Fibroblast of pulmonary artery (primary cell): Measurements from ENCODE around the gene PSME2.

ENCODE experiments used
- DNase-seq: peaks from one replicate; pipeline ENCODE4 v3.0.0-alpha.2; 2010; ENCODE audit warnings: low read depth
- H3K4me3 ChIP-seq: replicated peaks from 2 replicates; pipeline ENCODE4 v1.5.1; 2011; ENCODE audit warnings: low read depth, mild to moderate bottlenecking, control low read depth, low read length, moderate library complexity
- TF ChIP-seq, protein P1 (sequence below): IDR thresholded peaks from 2 replicates; pipeline ENCODE4 v1.5.1; 2011; ENCODE audit warnings: mild to moderate bottlenecking, control low read depth, low read length, inconsistent platforms; ENCODE audit errors: missing control alignments

The PSME2 gene

DNA sequence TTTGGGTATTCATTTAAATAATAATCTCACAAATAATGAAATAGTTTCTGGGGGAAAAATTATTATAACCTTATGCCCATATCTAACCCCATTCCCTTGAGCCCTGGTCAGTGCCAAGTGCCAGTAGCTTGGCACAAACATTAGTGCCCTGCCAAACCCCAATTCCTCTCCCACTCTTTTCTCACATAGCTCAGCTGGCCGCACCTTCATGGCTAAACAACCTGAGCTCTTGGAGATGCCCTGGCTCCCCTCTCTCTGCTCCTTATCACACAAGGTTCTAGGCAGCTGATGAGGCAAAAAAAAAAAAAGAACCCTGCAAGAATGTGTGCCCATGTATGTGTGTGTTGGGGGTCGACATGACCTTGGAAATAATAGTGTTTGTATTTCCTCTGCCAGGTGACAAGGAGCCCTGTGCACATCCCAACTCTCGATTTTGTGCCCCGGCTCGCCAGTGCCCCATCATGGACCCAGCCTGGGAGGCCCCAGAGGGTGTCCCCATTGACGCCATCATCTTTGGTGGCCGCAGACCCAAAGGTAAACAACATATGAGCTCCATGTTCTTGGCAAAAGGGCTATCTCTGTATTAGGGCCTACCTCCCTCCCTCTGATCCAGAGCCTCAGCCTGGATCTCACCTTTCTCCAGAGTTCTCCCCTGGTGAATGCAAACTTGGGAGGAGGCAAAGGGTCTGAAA, 43.9 kb downstream of the PSME2 start:
- H3K4me3 ChIP-seq = no peak overlapping the region
- TF ChIP-seq, protein P1, sequence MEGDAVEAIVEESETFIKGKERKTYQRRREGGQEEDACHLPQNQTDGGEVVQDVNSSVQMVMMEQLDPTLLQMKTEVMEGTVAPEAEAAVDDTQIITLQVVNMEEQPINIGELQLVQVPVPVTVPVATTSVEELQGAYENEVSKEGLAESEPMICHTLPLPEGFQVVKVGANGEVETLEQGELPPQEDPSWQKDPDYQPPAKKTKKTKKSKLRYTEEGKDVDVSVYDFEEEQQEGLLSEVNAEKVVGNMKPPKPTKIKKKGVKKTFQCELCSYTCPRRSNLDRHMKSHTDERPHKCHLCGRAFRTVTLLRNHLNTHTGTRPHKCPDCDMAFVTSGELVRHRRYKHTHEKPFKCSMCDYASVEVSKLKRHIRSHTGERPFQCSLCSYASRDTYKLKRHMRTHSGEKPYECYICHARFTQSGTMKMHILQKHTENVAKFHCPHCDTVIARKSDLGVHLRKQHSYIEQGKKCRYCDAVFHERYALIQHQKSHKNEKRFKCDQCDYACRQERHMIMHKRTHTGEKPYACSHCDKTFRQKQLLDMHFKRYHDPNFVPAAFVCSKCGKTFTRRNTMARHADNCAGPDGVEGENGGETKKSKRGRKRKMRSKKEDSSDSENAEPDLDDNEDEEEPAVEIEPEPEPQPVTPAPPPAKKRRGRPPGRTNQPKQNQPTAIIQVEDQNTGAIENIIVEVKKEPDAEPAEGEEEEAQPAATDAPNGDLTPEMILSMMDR = no peak
- DNase-seq = no peak

DNA sequence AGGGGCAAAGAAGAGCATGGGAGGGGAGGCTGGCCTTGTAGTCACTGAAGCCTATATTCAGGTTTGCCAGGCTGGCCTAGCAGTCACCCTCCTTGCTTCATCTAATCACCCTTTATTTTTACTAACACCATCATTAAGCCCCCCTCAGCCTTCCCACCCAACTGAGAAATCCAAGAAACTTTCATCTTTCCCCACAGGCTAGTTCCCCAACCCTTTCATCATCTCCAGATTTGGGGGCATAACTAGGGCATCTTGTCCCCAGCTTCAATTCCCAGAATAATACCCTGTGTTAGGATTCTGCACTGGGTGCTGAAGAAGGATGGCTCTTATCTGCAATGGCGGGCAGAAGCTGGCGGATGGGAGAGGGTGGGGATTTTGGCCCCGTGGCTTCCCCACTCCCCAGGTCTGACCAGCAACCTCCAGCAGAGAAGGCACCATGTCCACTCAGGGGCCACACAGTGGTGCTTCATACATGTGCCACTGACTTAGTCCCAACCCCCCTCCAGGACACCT, 45.4 kb downstream of the PSME2 start:
- DNase-seq = no peak
- TF ChIP-seq, protein P1 = no peak
- H3K4me3 ChIP-seq = no peak overlapping the region

DNA sequence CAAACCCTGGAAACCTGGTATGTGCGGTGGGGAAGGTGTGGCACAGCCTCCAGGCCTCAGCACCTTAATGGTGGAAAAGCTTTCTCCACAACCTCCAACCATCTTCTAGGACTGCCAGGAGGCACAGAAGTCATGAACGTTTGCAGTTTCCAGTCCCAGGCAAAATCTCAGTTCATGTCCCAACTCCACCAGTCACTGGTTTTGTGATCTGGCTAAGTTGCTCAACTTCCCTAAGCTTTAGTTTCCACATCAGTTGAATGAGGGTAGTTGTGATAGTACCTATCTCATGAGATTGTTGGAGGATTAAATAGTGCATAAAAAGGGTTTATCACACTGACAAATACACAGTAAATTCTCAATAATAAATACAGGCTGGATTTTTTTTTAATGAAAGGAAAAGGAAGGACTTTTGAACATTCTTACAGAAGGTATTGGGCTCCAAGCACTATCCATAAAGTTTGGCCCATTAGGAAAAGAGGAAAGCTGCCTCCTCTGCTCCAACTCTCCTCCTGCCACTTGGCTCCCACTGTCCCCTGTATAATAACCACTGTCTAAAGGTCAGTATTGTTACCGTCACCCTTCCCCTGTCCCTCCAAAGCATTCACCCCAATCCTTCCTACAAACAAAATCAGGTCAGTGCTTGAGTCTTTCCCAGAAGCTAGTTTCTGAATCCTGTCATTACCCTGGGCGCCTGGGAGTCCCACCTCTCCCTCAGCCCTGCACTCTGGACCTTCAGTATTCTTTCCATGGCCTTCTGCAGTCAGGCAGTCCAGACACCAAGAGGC, 46.0 kb downstream of the PSME2 start:
- H3K4me3 ChIP-seq = no peak overlapping the region
- TF ChIP-seq, protein P1 = no peak
- no peak for DNase-seq

DNA sequence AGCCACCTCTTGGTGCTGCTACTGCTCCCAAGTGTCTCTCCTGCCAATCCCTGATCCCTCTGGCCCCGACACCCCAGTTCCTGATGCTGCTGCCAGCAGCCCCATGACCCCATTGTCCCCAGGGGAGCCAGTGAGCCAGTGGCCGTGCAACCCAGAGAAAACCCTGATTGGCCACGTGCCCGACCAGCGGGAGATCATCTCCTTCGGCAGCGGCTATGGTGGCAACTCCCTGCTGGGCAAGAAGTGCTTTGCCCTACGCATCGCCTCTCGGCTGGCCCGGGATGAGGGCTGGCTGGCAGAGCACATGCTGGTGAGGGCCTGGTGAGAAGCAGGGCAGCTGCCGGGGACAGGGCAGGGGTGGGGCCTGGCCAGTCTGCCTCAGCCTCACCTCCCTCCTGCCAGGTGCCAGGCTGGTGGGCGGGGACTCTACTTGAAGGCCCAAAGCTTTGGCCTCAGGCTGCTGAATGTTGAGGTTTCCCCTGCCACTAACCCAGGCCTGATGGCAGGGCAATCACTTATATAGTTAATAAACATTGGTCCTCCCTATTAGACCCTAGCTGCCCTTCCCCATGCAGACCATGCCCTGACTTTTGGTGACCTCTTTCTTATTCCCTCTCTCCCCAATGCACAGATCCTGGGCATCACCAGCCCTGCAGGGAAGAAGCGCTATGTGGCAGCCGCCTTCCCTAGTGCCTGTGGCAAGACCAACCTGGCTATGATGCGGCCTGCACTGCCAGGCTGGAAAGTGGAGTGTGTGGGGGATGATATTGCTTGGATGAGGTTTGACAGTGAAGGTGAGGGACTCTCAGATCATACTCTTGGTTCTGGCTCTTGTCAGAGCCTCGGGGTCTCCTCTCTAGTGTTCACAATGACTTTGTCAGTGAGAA, 47.2 kb downstream of the PSME2 start:
- H3K4me3 ChIP-seq = no peak overlapping the region
- TF ChIP-seq, protein P1 = no peak
- no peak for DNase-seq

DNA sequence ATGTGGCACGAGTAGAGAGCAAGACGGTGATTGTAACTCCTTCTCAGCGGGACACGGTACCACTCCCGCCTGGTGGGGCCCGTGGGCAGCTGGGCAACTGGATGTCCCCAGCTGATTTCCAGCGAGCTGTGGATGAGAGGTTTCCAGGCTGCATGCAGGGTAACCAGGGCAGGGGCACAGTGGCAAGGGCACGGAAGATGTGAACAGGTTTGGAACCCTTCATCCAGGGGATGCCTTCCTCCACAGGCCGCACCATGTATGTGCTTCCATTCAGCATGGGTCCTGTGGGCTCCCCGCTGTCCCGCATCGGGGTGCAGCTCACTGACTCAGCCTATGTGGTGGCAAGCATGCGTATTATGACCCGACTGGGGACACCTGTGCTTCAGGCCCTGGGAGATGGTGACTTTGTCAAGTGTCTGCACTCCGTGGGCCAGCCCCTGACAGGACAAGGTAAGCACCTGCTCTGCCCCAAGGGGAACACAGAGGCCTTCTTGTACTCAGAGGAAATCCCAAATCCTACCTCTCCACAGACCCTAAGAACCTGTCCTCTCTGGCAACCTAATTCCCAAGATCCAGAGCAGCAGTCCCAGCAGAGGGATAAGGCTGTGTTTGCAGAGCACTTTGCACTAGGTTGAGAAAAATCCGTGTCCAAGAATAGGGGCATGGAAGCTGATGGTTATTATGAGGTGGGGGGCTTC, 48.0 kb downstream of the PSME2 start:
- DNase-seq = no peak
- TF ChIP-seq, protein P1 = no peak

DNA sequence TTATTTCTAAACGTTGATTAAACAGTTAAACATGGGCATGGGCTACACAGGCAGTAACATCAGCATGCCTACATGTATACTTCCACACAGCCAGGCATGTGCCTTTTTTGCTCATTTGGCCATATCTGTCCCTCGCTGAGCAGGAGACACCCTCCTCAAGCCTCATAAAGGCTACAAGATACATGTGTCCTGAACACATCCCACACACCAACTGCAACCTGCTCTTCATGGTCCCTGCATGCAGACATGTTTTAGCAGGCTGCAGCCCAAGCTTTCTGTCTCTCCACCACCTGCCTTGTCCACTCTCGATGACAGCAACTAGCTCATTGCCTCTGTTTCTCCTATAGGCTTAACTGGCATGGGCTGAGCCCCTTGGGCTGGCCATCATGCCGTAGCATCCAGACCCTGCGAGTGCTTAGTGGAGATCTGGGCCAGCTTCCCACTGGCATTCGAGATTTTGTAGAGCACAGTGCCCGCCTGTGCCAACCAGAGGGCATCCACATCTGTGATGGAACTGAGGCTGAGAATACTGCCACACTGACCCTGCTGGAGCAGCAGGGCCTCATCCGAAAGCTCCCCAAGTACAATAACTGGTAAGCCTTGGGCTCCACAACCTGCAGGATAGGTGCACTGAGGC, 49.7 kb downstream of the PSME2 start:
- H3K4me3 ChIP-seq = no peak overlapping the region
- TF ChIP-seq, protein P1 = no peak
- DNase-seq = no peak

More for the DNA sequence above, 48.0 kb downstream of the PSME2 start:
- H3K4me3 ChIP-seq = no peak overlapping the region
